HCT116 (cell line): ENCODE measurements around the gene SLC6A6. TPM values are rescaled to one million over a fixed set of nuclear protein-coding genes. Genes with fewer than 3 reads are reported as not detected.

ENCODE experiments used
- ATAC-seq: fragments of 200-7000 bp; cut with Tn5 transposase; 2 replicates; pipeline ENCODE4 v1.9.1; 2020; ENCODE audit warnings: mild to moderate bottlenecking, moderate library complexity
- BruUV-seq: library from RNA; stranded (reverse); fragments of 400-500 nt; replicated peaks from 2 replicates; lab custom pipeline; 2021; lab: Mats Ljungman, UMichigan
- CTCF ChIA-PET: fragments of 300-600 bp; sonication (Branson Sonifier 250); formaldehyde crosslinking; loops from one replicate; lab custom pipeline; 2021; ENCODE audit warnings: antibody characterized with exemption; lab: Charles Lee
- POLR2A ChIA-PET: fragments of 300-600, 350-600 bp; sonication (Branson Sonifier 250); formaldehyde crosslinking; loops from one replicate; lab custom pipeline; 2021; ENCODE audit warnings: antibody characterized with exemption; lab: Charles Lee
- RAD21 ChIA-PET, 2 experiments: fragments of 300-600 bp; sonication (Branson Sonifier 250); formaldehyde crosslinking; loops; one replicate each; lab custom pipeline; 2023; ENCODE audit warnings: low total read pairs in 2 of 2; ENCODE audit not compliant: uncharacterized antibody in 2 of 2, unreplicated experiment in 2 of 2, low non-redundant PET in 1 of 2; lab: Charles Lee
- DNase-seq: peaks from one replicate; pipeline ENCODE4 v3.0.0-alpha.2; 2010; ENCODE audit warnings: low read depth, low spot score
- H2AFZ ChIP-seq: fragments of 200-600 bp; shearing (Covaris generic), sonication (generic); 2 replicates; pipeline ENCODE4 v1.6.1; 2017; ENCODE audit warnings: low read depth, mixed run types, mixed read lengths, antibody characterized with exemption, low read length; ENCODE audit not compliant: poor library complexity, severe bottlenecking
- H3K27ac ChIP-seq: 2 replicates; pipeline ENCODE4 v1.5.1; 2012; ENCODE audit warnings: low read depth, low read length
- H3K27me3 ChIP-seq: fragments of 200-600 bp; sonication (generic); 2 replicates; pipeline ENCODE4 v1.6.1; 2016; ENCODE audit warnings: mixed run types, low read length, mixed read lengths; ENCODE audit not compliant: insufficient read depth
- H3K36me3 ChIP-seq, 2 experiments: fragments of 200-500 bp in 1 of 2; fragments of 200-600 bp in 1 of 2; sonication (Bioruptor generic) in 1 of 2; sonication (generic) in 1 of 2; 2 replicates each; pipeline versions ENCODE4 v1.5.1 to v1.6.1; 2014 to 2016; ENCODE audit warnings: low read length in 2 of 2, inconsistent platforms in 1 of 2, mixed read lengths in 1 of 2, mixed run types in 1 of 2; ENCODE audit not compliant: insufficient read depth in 2 of 2, control insufficient read depth in 1 of 2
- H3K4me1 ChIP-seq, 2 experiments: fragments of 200-600 bp in 1 of 2; sonication (generic) in 1 of 2; 2 replicates each; pipeline versions ENCODE4 v1.5.1 to v1.6.1; 2012 to 2017; ENCODE audit warnings: low read length in 2 of 2, inconsistent platforms in 1 of 2, mild to moderate bottlenecking in 1 of 2, mixed read lengths in 1 of 2, mixed run types in 1 of 2, moderate library complexity in 1 of 2; ENCODE audit not compliant: insufficient read depth in 2 of 2, control insufficient read depth in 1 of 2
- H3K4me2 ChIP-seq: fragments of 200-600 bp; sonication (generic); 2 replicates; pipeline ENCODE4 v1.6.1; 2017; ENCODE audit warnings: mixed run types, low read length, mixed read lengths
- H3K4me3 ChIP-seq, 2 experiments: fragments of 200-600 bp in 1 of 2; sonication (generic) in 1 of 2; replicated peaks in 1 of 2; 2 replicates each; pipeline ENCODE4 v1.5.1; 2011 to 2016; ENCODE audit warnings: low read length in 2 of 2, control low read depth in 1 of 2, low read depth in 1 of 2, mild to moderate bottlenecking in 1 of 2, mixed read lengths in 1 of 2, mixed run types in 1 of 2
- H3K79me2 ChIP-seq: fragments of 200-600 bp; sonication (generic); 2 replicates; pipeline ENCODE4 v1.6.1; 2017; ENCODE audit warnings: mild to moderate bottlenecking, mixed run types, low read length, moderate library complexity, mixed read lengths; ENCODE audit not compliant: insufficient read depth
- H3K9ac ChIP-seq: fragments of 200-600 bp; sonication (generic); 2 replicates; pipeline ENCODE4 v1.6.1; 2016; ENCODE audit warnings: low read length, mixed read lengths
- H3K9me2 ChIP-seq: fragments of 200-600 bp; sonication (generic), shearing (Covaris generic); 2 replicates; pipeline ENCODE4 v1.6.1; 2017; ENCODE audit warnings: mixed run types, mild to moderate bottlenecking, moderate library complexity; ENCODE audit not compliant: insufficient read depth
- H3K9me3 ChIP-seq, 2 experiments: fragments of 200-500 bp in 1 of 2; fragments of 200-600 bp in 1 of 2; sonication (Bioruptor generic) in 1 of 2; sonication (generic) in 1 of 2; 2 replicates each; pipeline ENCODE4 v1.6.1; 2014 to 2017; ENCODE audit warnings: low read length in 2 of 2, mixed read lengths in 2 of 2, inconsistent platforms in 1 of 2, low read depth in 1 of 2, mild to moderate bottlenecking in 1 of 2, mixed run types in 1 of 2, moderate library complexity in 1 of 2; ENCODE audit not compliant: control insufficient read depth in 1 of 2, insufficient read depth in 1 of 2
- H4K20me1 ChIP-seq: fragments of 200-600 bp; sonication (generic), shearing (Covaris generic); 2 replicates; pipeline ENCODE4 v1.6.1; 2017; ENCODE audit warnings: mixed run types, mild to moderate bottlenecking, moderate library complexity; ENCODE audit not compliant: insufficient read depth
- ATF3 ChIP-seq: IDR thresholded peaks from 2 replicates; pipeline ENCODE4 v1.6.1; 2012
- CBX3 ChIP-seq: IDR thresholded peaks from 2 replicates; pipeline ENCODE4 v1.6.1; 2012; ENCODE audit warnings: low read depth
- CEBPB ChIP-seq: IDR thresholded peaks from 2 replicates; pipeline ENCODE4 v1.6.1; 2012; ENCODE audit warnings: low read depth
- CTCF ChIP-seq, 3 experiments: fragments of 200-600 bp in 1 of 3; sonication (generic) in 1 of 3; IDR thresholded peaks in 2 of 3; conservative IDR thresholded peaks in 1 of 3; 2 replicates each; pipeline ENCODE4 v1.5.1; 2012 to 2017; ENCODE audit warnings: low read depth in 2 of 3, low read length in 2 of 3, antibody characterized with exemption in 1 of 3, borderline replicate concordance in 1 of 3, control low read depth in 1 of 3, mild to moderate bottlenecking in 1 of 3, mixed read lengths in 1 of 3, mixed run types in 1 of 3, moderate library complexity in 1 of 3; ENCODE audit not compliant: insufficient read depth in 1 of 3
- EGR1 ChIP-seq: IDR thresholded peaks from 2 replicates; pipeline ENCODE4 v1.6.1; 2012; ENCODE audit warnings: low read depth
- ELF1 ChIP-seq: IDR thresholded peaks from 2 replicates; pipeline ENCODE4 v1.6.1; 2012; ENCODE audit warnings: low read depth, borderline replicate concordance
- EZH2phosphoT487 ChIP-seq: fragments of 200-600 bp; IDR thresholded peaks from 2 replicates; pipeline ENCODE4 v1.6.1; 2018; ENCODE audit warnings: antibody characterized with exemption, borderline replicate concordance
- JUND ChIP-seq: IDR thresholded peaks from 2 replicates; pipeline ENCODE4 v1.6.1; 2012
- MAX ChIP-seq: IDR thresholded peaks from 2 replicates; pipeline ENCODE4 v1.6.1; 2012
- POLR2A ChIP-seq: IDR thresholded peaks from 2 replicates; pipeline ENCODE4 v1.7.0; 2011; ENCODE audit warnings: borderline replicate concordance; ENCODE audit not compliant: insufficient read depth, insufficient read length; ENCODE audit errors: extremely low read depth
- POLR2AphosphoS5 ChIP-seq: IDR thresholded peaks from 2 replicates; pipeline ENCODE4 v1.6.1; 2011; ENCODE audit warnings: mild to moderate bottlenecking, low read depth, low read length, moderate library complexity
- RAD21 ChIP-seq: IDR thresholded peaks from 2 replicates; pipeline ENCODE4 v1.6.1; 2012; ENCODE audit warnings: low read depth, mild to moderate bottlenecking
- REST ChIP-seq: IDR thresholded peaks from 2 replicates; pipeline ENCODE4 v1.6.1; 2012; ENCODE audit warnings: low read depth
- YY1 ChIP-seq: IDR thresholded peaks from 2 replicates; pipeline ENCODE4 v1.6.1; 2011; ENCODE audit warnings: low read length, low read depth, moderate library complexity, mild to moderate bottlenecking; ENCODE audit not compliant: insufficient replicate concordance; ENCODE audit errors: extremely low read depth
- ZBTB33 ChIP-seq: IDR thresholded peaks from 2 replicates; pipeline ENCODE4 v1.6.1; 2011; ENCODE audit warnings: mild to moderate bottlenecking, low read length, moderate library complexity; ENCODE audit not compliant: insufficient replicate concordance; ENCODE audit errors: extremely low read depth
- ZFX ChIP-seq: fragments of 450-650 bp; IDR thresholded peaks from 2 replicates; pipeline ENCODE4 v1.6.1; 2017
- ZNF274 ChIP-seq: fragments of 200-500 bp; sonication (Bioruptor generic); IDR thresholded peaks from 2 replicates; pipeline ENCODE4 v1.6.1; 2014; ENCODE audit warnings: mild to moderate bottlenecking, low read depth, low read length, inconsistent platforms
- intact Hi-C: fragments of 100-400 bp; cut with micrococcal nuclease; formaldehyde crosslinking; loops from 2 replicates; pipeline ENCODE4 v1.10.0; 2022
- total RNA-seq: library from RNA; stranded (reverse); gene quantifications from one replicate; pipeline ENCODE4 v1.2.1, GENCODE V29; 2021; ENCODE audit not compliant: unreplicated experiment

SLC6A6 gene
- total RNA-seq, 1 experiment from 2014 or later: 36.3 TPM

GRCh38 chr3:14464521-14464920, 62.1 kb downstream of the SLC6A6 start:
- ATAC-seq: no peak
- TF ChIP-seq POLR2AphosphoS5 (no peak), RAD21 (no peak), CBX3 (no peak), ZNF274 (no peak), EZH2phosphoT487 (no peak), YY1 (no peak), POLR2A (no peak), ZBTB33 (no peak), REST (no peak), ATF3 (no peak), CTCF (IDR thresholded peaks at IDR 0.05 in 2 of 3, conservative IDR thresholded peaks at IDR 0.05 in 1 of 3; ENCODE audit: borderline replicate concordance in 1 of 3, insufficient read depth in 1 of 3, low read depth in 2 of 3, low read length in 2 of 3) (no peak), CEBPB (no peak), ZFX (no peak), ELF1 (no peak), MAX (no peak), JUND (no peak), EGR1 (no peak)
- Histone ChIP-seq H2AFZ (no peak overlapping the region), H3K79me2 (no peaks in the 10 kb centered on the region), H4K20me1 (no peaks in the 10 kb centered on the region), H3K9ac (no peak overlapping the region), H3K27me3 (no peaks in the 10 kb centered on the region), H3K27ac (no peak overlapping the region), H3K4me3 (no peak overlapping the region), H3K4me1 (no peaks in the 10 kb centered on the region), H3K9me2 (no peaks in the 10 kb centered on the region), H3K36me3 (peaks cover 9 to 19% of the 10 kb centered on the region in 2 experiments; a peak in 3 of 4 replicates), H3K9me3 (no peaks in the 10 kb centered on the region), H3K4me2 (no peak overlapping the region)
- intact Hi-C loops: no loop called here
- no TSS peak for BruUV-seq
- no peak for DNase-seq
- RAD21 ChIA-PET: no interaction called here
- CTCF ChIA-PET: no interaction called here
- POLR2A ChIA-PET: no interaction called here
